Trophoblast cell (in vitro differentiated cells and primary cell): Measurements from ENCODE around the gene UFD1.

ENCODE experiments used
- DNase-seq, 2 donors: peaks; one replicate each; pipeline ENCODE4 v3.0.0-alpha.2; 2016
- H2AFZ ChIP-seq: 2 replicates; pipeline ENCODE4 v1.6.1; 2013; ENCODE audit warnings: low read length, moderate library complexity, mild to moderate bottlenecking; ENCODE audit not compliant: insufficient read depth, poor library complexity
- H2AK5ac ChIP-seq: 2 replicates; pipeline ENCODE4 v1.6.1; 2013; ENCODE audit warnings: mild to moderate bottlenecking, low read length
- H2BK120ac ChIP-seq: 2 replicates; pipeline ENCODE4 v1.6.1; 2013; ENCODE audit warnings: low read length, mild to moderate bottlenecking, moderate library complexity; ENCODE audit not compliant: insufficient read depth, poor library complexity
- H2BK12ac ChIP-seq: 2 replicates; pipeline ENCODE4 v1.6.1; 2013; ENCODE audit warnings: mild to moderate bottlenecking, low read length, moderate library complexity
- H2BK5ac ChIP-seq: 2 replicates; pipeline ENCODE4 v1.6.1; 2013; ENCODE audit warnings: low read length, low read depth, moderate library complexity, mild to moderate bottlenecking; ENCODE audit not compliant: poor library complexity
- H3K14ac ChIP-seq: 2 replicates; pipeline ENCODE4 v1.6.1; 2013; ENCODE audit warnings: mild to moderate bottlenecking, low read length
- H3K18ac ChIP-seq: 2 replicates; pipeline ENCODE4 v1.6.1; 2013; ENCODE audit warnings: mild to moderate bottlenecking, low read length
- H3K23ac ChIP-seq: 2 replicates; pipeline ENCODE4 v1.6.1; 2013; ENCODE audit warnings: low read length
- H3K27ac ChIP-seq: 2 replicates; pipeline ENCODE4 v1.5.1; 2013; ENCODE audit warnings: low read depth, mild to moderate bottlenecking, inconsistent platforms, low read length, moderate library complexity
- H3K27me3 ChIP-seq: 2 replicates; pipeline ENCODE4 v1.6.1; 2013; ENCODE audit warnings: inconsistent platforms, mild to moderate bottlenecking, low read length, moderate library complexity; ENCODE audit not compliant: insufficient read depth
- H3K36me3 ChIP-seq, 2 experiments: 1 replicate in 1 of 2; 2 replicates in 1 of 2; pipeline ENCODE4 v1.6.1; 2013; ENCODE audit warnings: low read length in 2 of 2, mild to moderate bottlenecking in 2 of 2, moderate library complexity in 1 of 2; ENCODE audit not compliant: insufficient read depth in 2 of 2, control insufficient read depth in 1 of 2
- H3K4ac ChIP-seq: 2 replicates; pipeline ENCODE4 v1.6.1; 2013; ENCODE audit warnings: low read depth, mild to moderate bottlenecking, low read length, moderate library complexity
- H3K4me1 ChIP-seq, 2 experiments: 1 replicate in 1 of 2; 2 replicates in 1 of 2; pipeline ENCODE4 v1.6.1; 2013; ENCODE audit warnings: low read length in 2 of 2, mild to moderate bottlenecking in 2 of 2, moderate library complexity in 1 of 2; ENCODE audit not compliant: insufficient read depth in 2 of 2, control insufficient read depth in 1 of 2
- H3K4me2 ChIP-seq: 2 replicates; pipeline ENCODE4 v1.6.1; 2013; ENCODE audit warnings: inconsistent platforms, mild to moderate bottlenecking, low read length, moderate library complexity
- H3K4me3 ChIP-seq: 2 replicates; pipeline ENCODE4 v1.5.1; 2013; ENCODE audit warnings: mild to moderate bottlenecking, low read depth, low read length, inconsistent platforms
- H3K79me1 ChIP-seq: one replicate; pipeline ENCODE4 v1.6.1; 2013; ENCODE audit warnings: low read length
- H3K79me2 ChIP-seq: 2 replicates; pipeline ENCODE4 v1.6.1; 2013; ENCODE audit warnings: low read length, mild to moderate bottlenecking; ENCODE audit not compliant: control insufficient read depth, insufficient read depth, poor library complexity
- H3K9ac ChIP-seq: 2 replicates; pipeline ENCODE4 v1.6.1; 2013; ENCODE audit warnings: mild to moderate bottlenecking, low read length
- H3K9me3 ChIP-seq: 2 replicates; pipeline ENCODE4 v1.6.1; 2013; ENCODE audit warnings: low read depth, mild to moderate bottlenecking, control low read depth, inconsistent platforms, low read length; ENCODE audit not compliant: insufficient read depth
- H4K12ac ChIP-seq: 2 replicates; pipeline ENCODE4 v1.6.1; 2013; ENCODE audit warnings: low read depth, mild to moderate bottlenecking, low read length, moderate library complexity
- H4K8ac ChIP-seq: 2 replicates; pipeline ENCODE4 v1.6.1; 2013; ENCODE audit warnings: low read depth, mild to moderate bottlenecking, low read length, moderate library complexity
- H4K91ac ChIP-seq: one replicate; pipeline ENCODE4 v1.6.1; 2013; ENCODE audit warnings: low read depth, mild to moderate bottlenecking, low read length, moderate library complexity
- WGBS: extraction: QIAGEN DNeasy Blood & Tissue Kit; methylation state at CpG from one replicate; pipeline ENCODE4 v1.1.7; 2013; ENCODE audit warnings: missing lambda C conversion rate; ENCODE audit not compliant: insufficient read length, insufficient coverage; ENCODE audit errors: extremely low coverage; 5-methylcytosine and 5-hydroxymethylcytosine counted together

Gene UFD1

GRCh38 chr22:19470010-19470409 lies 9.0 kb downstream of the UFD1 start:
- no peak for DNase-seq
- no peak overlapping the region for H3K23ac ChIP-seq
- H4K8ac ChIP-seq, result no peak overlapping the region
- no CpG with 5 or more reads among the region's 2 CpGs for WGBS
- no peaks in the 10 kb centered on the region for H3K9me3 ChIP-seq
- H3K4me2 ChIP-seq, result no peak overlapping the region
- no peak overlapping the region for H4K12ac ChIP-seq
- H3K79me1 ChIP-seq, result no peaks in the 10 kb centered on the region
- no peak overlapping the region for H3K14ac ChIP-seq
- H2BK120ac ChIP-seq, result no peak overlapping the region
- no peak overlapping the region for H4K91ac ChIP-seq
- H3K27me3 ChIP-seq, result no peaks in the 10 kb centered on the region
- no peak overlapping the region for H3K4me3 ChIP-seq
- no peaks in the 10 kb centered on the region for H3K79me2 ChIP-seq
- no peak overlapping the region for H2BK5ac ChIP-seq
- H2BK12ac ChIP-seq, result no peak overlapping the region
- H3K4ac ChIP-seq, result no peak overlapping the region
- H2AK5ac ChIP-seq, result no peak overlapping the region
- peaks cover 0 to 1% of the 10 kb centered on the region in 2 experiments for H3K4me1 ChIP-seq
- no peak overlapping the region for H3K18ac ChIP-seq
- H3K9ac ChIP-seq, result no peak overlapping the region
- H3K27ac ChIP-seq, result no peak overlapping the region
- H2AFZ ChIP-seq, result no peak overlapping the region
- peaks cover 79 to 87% of the 10 kb centered on the region in 2 experiments for H3K36me3 ChIP-seq

- H4K8ac ChIP-seq, result no peak overlapping the region
- H3K4me2 ChIP-seq, result no peak overlapping the region
- peaks cover 75 to 86% of the 10 kb centered on the region in 2 experiments for H3K36me3 ChIP-seq
- no peak overlapping the region for H3K4ac ChIP-seq
- no peak overlapping the region for H4K91ac ChIP-seq
- H3K4me1 ChIP-seq, result peaks cover 3 to 7% of the 10 kb centered on the region in 2 experiments
- no peaks in the 10 kb centered on the region for H3K27me3 ChIP-seq
- no peak overlapping the region for H3K27ac ChIP-seq
- WGBS, result no CpG with 5 or more reads among the region's 7 CpGs
- H2AFZ ChIP-seq, result no peak overlapping the region
- no peak overlapping the region for H3K14ac ChIP-seq
- DNase-seq, result no peak
- peak overlapping the region; percentile 6 for H3K4me3 ChIP-seq
- no peak overlapping the region for H2BK5ac ChIP-seq
- no peak overlapping the region for H3K18ac ChIP-seq
- no peak overlapping the region for H2BK12ac ChIP-seq
- no peak overlapping the region for H3K23ac ChIP-seq
- H3K9me3 ChIP-seq, result no peaks in the 10 kb centered on the region
- H3K9ac ChIP-seq, result no peak overlapping the region
- H2BK120ac ChIP-seq, result no peak overlapping the region
- H2AK5ac ChIP-seq, result no peak overlapping the region
- H3K79me2 ChIP-seq, result no peaks in the 10 kb centered on the region
- H4K12ac ChIP-seq, result no peak overlapping the region
- H3K79me1 ChIP-seq, result no peaks in the 10 kb centered on the region
These were observed 9.6 kb downstream of the UFD1 start for GRCh38 chr22:19469421-19469820.

DNA sequence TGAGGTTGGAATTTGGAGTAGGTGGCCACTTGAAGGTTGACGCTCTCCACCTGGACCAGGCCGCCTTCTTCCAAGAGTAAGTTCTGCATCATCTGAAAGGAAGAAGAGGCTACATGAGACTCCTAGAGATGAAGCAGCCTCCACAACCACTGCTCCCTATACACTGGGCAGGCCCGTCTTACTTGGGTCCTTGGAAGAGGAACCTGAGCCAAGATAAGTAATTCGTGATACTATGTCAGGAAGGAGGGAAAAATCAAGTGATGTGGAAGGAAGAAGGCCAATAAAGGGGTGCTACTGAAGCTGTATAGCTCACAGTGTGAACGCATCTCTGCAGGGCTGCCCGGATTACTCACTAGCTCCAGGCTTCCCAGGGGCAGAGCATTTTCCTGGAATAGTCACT lies 11.1 kb downstream of the UFD1 start:
- no peak overlapping the region for H4K8ac ChIP-seq
- H3K4me1 ChIP-seq, result peaks cover 7 to 11% of the 10 kb centered on the region in 2 experiments
- peaks cover 2% of the 10 kb centered on the region for H3K79me1 ChIP-seq
- no peak overlapping the region for H3K4me3 ChIP-seq
- no peaks in the 10 kb centered on the region for H3K9me3 ChIP-seq
- no peak overlapping the region for H3K4me2 ChIP-seq
- H3K23ac ChIP-seq, result no peak overlapping the region
- no peak for DNase-seq
- H3K27me3 ChIP-seq, result no peaks in the 10 kb centered on the region
- peaks cover 63 to 73% of the 10 kb centered on the region in 2 experiments for H3K36me3 ChIP-seq
- H3K9ac ChIP-seq, result no peak overlapping the region
- H2AFZ ChIP-seq, result no peak overlapping the region
- no peak overlapping the region for H3K4ac ChIP-seq
- no peaks in the 10 kb centered on the region for H3K79me2 ChIP-seq
- no peak overlapping the region for H2AK5ac ChIP-seq
- WGBS, result no CpG with 5 or more reads among the region's 6 CpGs
- H3K14ac ChIP-seq, result no peak overlapping the region
- H3K27ac ChIP-seq, result no peak overlapping the region
- H2BK12ac ChIP-seq, result no peak overlapping the region
- H2BK120ac ChIP-seq, result no peak overlapping the region
- no peak overlapping the region for H2BK5ac ChIP-seq
- H4K12ac ChIP-seq, result no peak overlapping the region
- H4K91ac ChIP-seq, result no peak overlapping the region
- no peak overlapping the region for H3K18ac ChIP-seq

GRCh38 chr22:19466848-19467752 lies 11.9 kb downstream of the UFD1 start:
- Histone ChIP-seq H2BK120ac (no peak overlapping the region), H3K4me1 (peaks cover 7 to 11% of the 10 kb centered on the region in 2 experiments), H3K9ac (no peak overlapping the region), H4K8ac (no peak overlapping the region), H4K12ac (no peak overlapping the region), H3K27me3 (no peaks in the 10 kb centered on the region), H3K23ac (no peak overlapping the region), H3K27ac (no peak overlapping the region), H3K79me1 (peaks cover 2% of the 10 kb centered on the region), H4K91ac (no peak overlapping the region), H3K4me2 (no peak overlapping the region), H3K36me3 (peaks cover 59 to 68% of the 10 kb centered on the region in 2 experiments), H3K4me3 (no peak overlapping the region), H3K4ac (no peak overlapping the region), H3K14ac (no peak overlapping the region), H3K9me3 (no peaks in the 10 kb centered on the region), H2AFZ (no peak overlapping the region), H2AK5ac (no peak overlapping the region), H2BK5ac (no peak overlapping the region), H2BK12ac (no peak overlapping the region), H3K18ac (no peak overlapping the region), H3K79me2 (no peaks in the 10 kb centered on the region)
- DNase-seq, result no peak
- no CpG with 5 or more reads among the region's 9 CpGs for WGBS
